DMS153 treated with DMSO at 0.1 percent for 48 hours (cell line): ENCODE data around the gene RPS6KA2.
"Not testable (repeated sequence)": the region's sequence is repeated elsewhere in the genome, so short reads cannot be mapped to it uniquely, and the experiment has no call there.

ENCODE experiments used
- DNase-seq: peaks from one replicate; lab custom pipeline; 2025; ENCODE audit not compliant: unreplicated experiment; lab: John Stamatoyannopoulos, UW

RPS6KA2 gene

GRCh38 chr6:166381733-166382499 is 245.1 kb downstream of the RPS6KA2 start:
- peak; percentile 59 for DNase-seq

GRCh38 chr6:166381381-166381732 is 245.7 kb downstream of the RPS6KA2 start:
- peak; percentile 59 for DNase-seq

- DNase-seq = no peak
Measured at GRCh38 chr6:166379800-166380199, 247.3 kb downstream of the RPS6KA2 start.

- DNase-seq = no peak
Measured at GRCh38 chr6:166379103-166379586, 247.9 kb downstream of the RPS6KA2 start.

- DNase-seq = no peak
Measured at GRCh38 chr6:166377721-166378120, 249.3 kb downstream of the RPS6KA2 start.

GRCh38 chr6:166375013-166375412 is 252.0 kb downstream of the RPS6KA2 start:
- DNase-seq = no peak

- no peak for DNase-seq
Measured at GRCh38 chr6:166370489-166370888, 256.6 kb downstream of the RPS6KA2 start.

- DNase-seq = no peak
Measured at GRCh38 chr6:166369782-166370181, 257.3 kb downstream of the RPS6KA2 start.

GRCh38 chr6:166366921-166367320 is 260.1 kb downstream of the RPS6KA2 start:
- no peak for DNase-seq

- DNase-seq = no peak
Measured at GRCh38 chr6:166365806-166366205, 261.2 kb downstream of the RPS6KA2 start.

- no peak for DNase-seq
Measured at GRCh38 chr6:166365221-166365620, 261.8 kb downstream of the RPS6KA2 start.

- no peak for DNase-seq
Measured at GRCh38 chr6:166364456-166364855, 262.6 kb downstream of the RPS6KA2 start.

- not testable (repeated sequence) for DNase-seq
Measured at GRCh38 chr6:166362427-166362826, 264.6 kb downstream of the RPS6KA2 start.

- no peak for DNase-seq
Measured at GRCh38 chr6:166361077-166361429, 266.0 kb downstream of the RPS6KA2 start.

- DNase-seq = no peak
Measured at GRCh38 chr6:166360243-166361076, 266.6 kb downstream of the RPS6KA2 start.
